Measurements from ENCODE around the gene CXCL8.

DNA sequence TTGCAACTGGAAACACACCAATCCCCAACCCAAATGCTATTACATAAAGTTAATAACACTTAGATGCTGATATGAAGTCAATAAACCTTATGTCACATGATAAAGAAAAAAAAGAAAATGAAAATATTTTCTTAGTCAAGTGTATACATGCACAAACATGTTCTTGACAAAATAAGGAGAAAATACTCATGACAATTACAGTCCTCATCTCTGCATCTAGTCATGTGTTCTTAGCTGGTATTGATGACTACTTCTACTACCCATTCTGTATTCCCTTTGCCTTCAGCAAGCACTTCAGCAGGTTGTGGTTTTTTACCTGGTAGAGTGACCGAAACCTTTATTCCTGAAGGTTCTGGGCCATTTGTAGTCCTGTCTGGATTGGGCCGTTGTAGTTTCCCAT lies 24.9 kb downstream of the CXCL8 start:
- TF ChIP-seq FOXP2 (optimal IDR thresholded peaks at IDR 0.05; ENCODE audit: borderline replicate concordance, extremely low read depth, extremely low read length, insufficient read depth) (no peak), SIN3A (IDR thresholded peaks at IDR 0.05; ENCODE audit: borderline replicate concordance, insufficient read depth, low read length) (no peak), POLR2AphosphoS5 (IDR thresholded peaks at IDR 0.05; ENCODE audit: low read depth, low read length) (no peak)
